GOT3 (cell line): ENCODE measurements around the gene PROK2.

Source experiments
- DNase-seq: peaks from one replicate; lab custom pipeline; 2025; ENCODE audit warnings: mixed read lengths; lab: John Stamatoyannopoulos, UW

Gene PROK2

GRCh38 chr3:71784914-71785531 lies at the start of gene PROK2:
PROK2 (minus strand) TSS chr3:71785148; CDS start chr3:71785052, 96 bp downstream.
- DNase-seq = no peak

- no peak for DNase-seq
Observed at GRCh38 chr3:71831599-71831998, 46.7 kb upstream of the PROK2 start.

- no peak for DNase-seq
Observed at GRCh38 chr3:71825551-71826283, 40.8 kb upstream of the PROK2 start.

- no peak for DNase-seq
Observed at GRCh38 chr3:71821116-71821515, 36.2 kb upstream of the PROK2 start.

GRCh38 chr3:71817262-71817661 lies 32.3 kb upstream of the PROK2 start:
- no peak for DNase-seq

- DNase-seq = no peak
Observed at GRCh38 chr3:71816767-71817156, 31.8 kb upstream of the PROK2 start.

GRCh38 chr3:71815340-71816067 lies 30.6 kb upstream of the PROK2 start:
- no peak for DNase-seq

- no peak for DNase-seq
Observed at GRCh38 chr3:71813704-71814103, 28.8 kb upstream of the PROK2 start.

- no peak for DNase-seq
Observed at GRCh38 chr3:71813073-71813472, 28.1 kb upstream of the PROK2 start.

GRCh38 chr3:71810056-71810455 lies 25.1 kb upstream of the PROK2 start:
- no peak for DNase-seq

GRCh38 chr3:71809321-71810026 lies 24.5 kb upstream of the PROK2 start:
- no peak for DNase-seq

- no peak for DNase-seq
Observed at GRCh38 chr3:71806736-71807135, 21.8 kb upstream of the PROK2 start.

GRCh38 chr3:71805691-71806090 lies 20.7 kb upstream of the PROK2 start:
- no peak for DNase-seq

- DNase-seq = no peak
Observed at GRCh38 chr3:71805199-71805598, 20.3 kb upstream of the PROK2 start.

- no peak for DNase-seq
Observed at GRCh38 chr3:71803248-71803647, 18.3 kb upstream of the PROK2 start.

GRCh38 chr3:71801986-71802385 lies 17.0 kb upstream of the PROK2 start:
- no peak for DNase-seq

GRCh38 chr3:71800023-71800422 lies 15.1 kb upstream of the PROK2 start:
- no peak for DNase-seq

- no peak for DNase-seq
Observed at GRCh38 chr3:71797455-71797854, 12.5 kb upstream of the PROK2 start.

- DNase-seq = no peak
Observed at GRCh38 chr3:71796290-71796689, 11.3 kb upstream of the PROK2 start.

- DNase-seq = no peak
Observed at GRCh38 chr3:71791634-71792033, 6.7 kb upstream of the PROK2 start.

GRCh38 chr3:71789922-71790321 lies 5.0 kb upstream of the PROK2 start:
- DNase-seq = no peak

GRCh38 chr3:71787851-71788405 lies 3.0 kb upstream of the PROK2 start:
- no peak for DNase-seq
